Astrocyte of the hippocampus (primary cell): Measurements from ENCODE around the gene MUS81.

Experiments
- DNase-seq: peaks from one replicate; pipeline ENCODE4 v3.0.0; 2011; ENCODE audit warnings: low read depth, low spot score

The MUS81 gene

GRCh38 chr11:65847746-65848145, 12.5 kb upstream of the MUS81 start:
- DNase-seq: no peak

GRCh38 chr11:65848693-65849092, 11.5 kb upstream of the MUS81 start:
- DNase-seq: peak; percentile 12

DNA sequence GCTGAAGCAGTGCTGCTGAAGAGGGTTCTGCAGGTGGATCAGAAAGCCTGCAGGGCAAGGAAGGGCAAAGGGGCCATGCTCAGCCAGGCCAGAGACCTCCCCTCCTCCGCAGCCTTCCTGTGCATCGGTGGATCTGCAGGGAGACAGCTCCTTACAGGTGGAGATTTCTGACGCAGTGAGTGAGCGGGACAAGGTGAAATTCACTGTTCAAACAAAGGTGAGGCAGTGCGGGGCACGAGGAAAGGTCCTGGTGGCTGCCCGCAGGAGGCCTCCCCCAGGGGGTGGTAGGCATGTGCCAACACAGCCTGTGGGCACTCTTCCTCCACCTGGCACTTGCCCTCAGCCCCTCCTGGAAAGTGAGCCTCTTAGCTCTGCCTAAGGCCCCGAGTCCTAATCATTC, 10.9 kb upstream of the MUS81 start:
- DNase-seq: no peak

DNA sequence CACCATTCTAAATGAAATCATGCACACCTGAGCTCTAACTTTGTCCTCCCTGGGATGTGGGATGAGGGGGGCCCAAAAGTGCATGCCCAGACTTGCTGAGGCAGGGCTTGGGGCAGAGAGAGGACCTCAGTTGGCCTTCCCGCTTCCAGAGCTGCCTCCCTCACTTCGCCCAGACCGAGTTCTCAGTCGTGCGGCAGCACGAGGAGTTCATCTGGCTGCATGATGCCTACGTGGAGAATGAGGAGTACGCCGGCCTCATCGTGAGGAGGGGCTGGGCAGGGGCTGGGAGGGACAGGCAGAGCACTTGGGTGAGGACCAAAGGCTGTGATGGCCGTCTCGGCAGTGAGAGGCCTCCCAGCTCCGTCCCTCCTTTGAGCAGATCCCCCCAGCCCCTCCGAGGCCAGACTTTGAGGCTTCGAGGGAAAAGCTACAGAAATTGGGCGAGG, 10.4 kb upstream of the MUS81 start:
- DNase-seq: peak; percentile 8

GRCh38 chr11:65850217-65851082, 9.8 kb upstream of the MUS81 start:
- DNase-seq: peak; percentile 5

DNA sequence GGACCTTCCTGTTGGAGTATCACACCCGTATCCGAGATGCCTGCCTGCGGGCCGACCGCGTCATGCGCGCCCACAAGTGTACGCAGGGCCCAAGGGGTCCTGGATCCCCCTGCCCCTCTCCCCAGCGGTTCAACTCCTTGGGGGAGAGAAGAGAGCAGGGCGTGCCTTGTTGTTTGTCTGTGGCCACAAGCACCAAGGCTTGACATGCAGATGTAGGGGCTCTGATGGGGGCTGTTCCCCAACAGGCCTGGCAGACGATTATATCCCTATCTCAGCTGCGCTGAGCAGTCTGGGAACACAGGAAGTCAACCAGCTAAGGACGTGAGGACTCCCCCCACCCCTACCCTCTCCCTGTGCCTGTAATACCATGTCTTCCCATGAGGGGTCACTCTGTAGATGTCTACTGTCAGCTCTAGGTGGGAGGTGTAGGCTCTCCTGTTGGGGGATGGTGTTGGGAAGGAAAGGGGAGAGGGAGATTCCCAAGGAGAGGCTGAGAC, 9.1 kb upstream of the MUS81 start:
- DNase-seq: peak; percentile 47

GRCh38 chr11:65851811-65852507, 8.3 kb upstream of the MUS81 start:
- peak; percentile 3 for DNase-seq

DNA sequence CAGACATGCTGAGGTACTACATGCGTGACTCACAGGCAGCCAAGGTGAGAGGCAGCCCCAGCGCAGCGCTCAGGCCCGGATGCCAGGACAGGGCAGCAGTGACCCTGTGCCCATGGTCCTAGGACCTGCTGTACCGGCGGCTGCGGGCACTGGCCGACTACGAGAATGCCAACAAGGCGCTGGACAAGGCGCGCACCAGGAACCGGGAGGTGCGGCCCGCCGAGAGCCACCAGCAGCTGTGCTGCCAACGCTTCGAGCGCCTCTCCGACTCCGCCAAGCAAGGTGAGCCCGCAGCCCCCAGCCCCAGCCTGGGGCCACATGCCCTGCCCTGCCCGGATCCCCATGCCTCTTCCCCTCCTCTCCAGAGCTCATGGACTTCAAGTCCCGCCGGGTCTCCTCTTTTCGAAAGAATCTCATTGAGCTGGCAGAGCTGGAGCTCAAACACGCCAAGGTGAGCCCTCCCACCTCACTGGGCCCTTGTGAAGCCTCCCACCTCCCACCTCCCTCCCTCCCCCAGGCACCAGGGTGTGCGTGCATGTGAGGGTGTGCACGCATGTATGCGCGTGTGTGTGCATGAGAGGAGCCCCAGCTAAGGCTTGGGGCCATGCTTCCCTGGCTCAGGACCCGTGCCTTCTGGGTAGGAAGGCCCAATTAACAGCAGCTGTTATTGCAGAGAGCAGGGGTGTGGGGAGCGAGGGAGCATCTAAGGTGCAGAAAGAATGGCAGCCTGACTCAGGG, 7.6 kb upstream of the MUS81 start:
- peak; percentile 4 for DNase-seq

DNA sequence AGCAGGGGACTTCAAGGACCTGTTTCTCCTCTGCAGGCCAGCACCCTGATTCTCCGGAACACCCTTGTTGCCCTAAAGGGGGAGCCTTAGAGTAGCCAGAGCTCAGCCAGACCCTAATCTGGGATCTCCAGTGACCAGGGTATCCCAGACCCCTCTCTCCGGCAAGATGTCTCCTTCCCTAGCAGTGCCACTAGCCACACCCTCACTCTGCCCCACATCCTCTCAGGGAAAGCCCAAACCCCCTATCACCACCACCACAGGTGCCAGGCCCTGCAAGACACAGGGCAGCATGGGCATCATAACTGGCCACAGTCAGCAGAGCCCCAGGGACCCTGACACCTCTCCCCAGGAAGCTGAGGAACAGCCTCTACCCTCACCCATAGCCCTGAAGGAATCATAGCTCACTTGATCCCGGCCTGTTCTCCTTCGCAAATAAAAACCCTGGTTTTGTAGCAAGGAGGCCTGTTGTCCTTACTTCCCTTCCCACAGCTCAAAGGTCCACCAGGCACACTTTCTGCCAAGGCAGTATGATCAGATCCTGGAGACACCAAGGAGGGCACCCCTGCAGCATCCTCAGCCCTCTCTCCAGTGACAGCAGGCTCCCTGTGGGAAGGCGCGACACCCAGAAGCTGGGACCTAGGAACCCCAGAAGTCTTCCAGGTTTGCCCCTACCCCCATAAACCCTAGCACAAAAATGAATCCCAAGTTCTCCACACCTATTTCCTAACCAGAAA, 6.8 kb upstream of the MUS81 start:
- DNase-seq: peak; percentile 2

GRCh38 chr11:65854161-65854592, 6.1 kb upstream of the MUS81 start:
- DNase-seq: no peak

DNA sequence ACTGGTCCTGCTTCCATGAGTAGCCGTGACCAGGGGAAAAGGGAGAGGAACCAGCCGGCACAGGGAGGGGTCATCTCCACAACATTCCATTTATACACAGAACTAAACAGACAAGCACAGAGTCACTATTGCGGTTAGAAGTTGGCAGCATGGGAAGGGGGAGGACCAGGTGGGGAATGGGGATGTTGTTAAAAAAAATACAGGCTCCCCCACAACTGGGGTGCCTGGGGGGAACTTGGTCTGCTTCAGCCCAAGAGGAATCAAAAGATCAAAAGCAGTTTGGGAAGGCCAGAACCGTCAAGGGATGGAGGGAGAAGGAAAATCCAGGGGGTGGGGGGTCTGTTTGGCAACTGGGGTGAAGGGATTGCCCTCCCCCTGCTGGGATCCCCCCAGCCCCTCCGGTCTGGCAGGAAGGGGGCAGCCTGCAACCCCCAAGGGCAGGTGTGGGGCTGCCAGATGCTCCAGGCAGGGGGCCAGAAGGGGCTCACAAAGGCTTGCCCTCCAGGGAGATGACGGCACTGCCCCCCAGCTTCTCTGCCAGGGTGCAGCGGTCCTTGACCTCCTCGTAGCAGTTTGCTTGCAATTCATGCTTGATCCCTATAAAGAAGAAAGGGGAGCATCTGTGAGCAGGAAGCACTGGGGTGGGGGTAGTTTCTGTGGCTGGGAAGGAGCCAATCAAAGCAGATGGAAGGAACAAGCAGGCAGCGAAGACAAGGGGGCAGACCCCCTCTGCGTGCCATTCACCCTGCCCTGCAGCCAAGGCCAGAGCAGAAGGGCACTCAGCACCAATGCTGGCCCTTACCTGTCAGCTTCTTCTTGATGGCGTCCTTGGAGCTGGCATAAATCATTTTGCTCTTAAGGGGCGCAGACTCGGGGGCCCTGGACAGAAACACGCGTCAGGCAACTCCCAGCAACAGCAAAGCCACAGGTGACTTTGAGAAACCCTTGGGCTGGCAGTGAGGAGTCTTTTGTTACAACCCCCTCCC, 5.1 kb upstream of the MUS81 start:
- DNase-seq: no peak

DNA sequence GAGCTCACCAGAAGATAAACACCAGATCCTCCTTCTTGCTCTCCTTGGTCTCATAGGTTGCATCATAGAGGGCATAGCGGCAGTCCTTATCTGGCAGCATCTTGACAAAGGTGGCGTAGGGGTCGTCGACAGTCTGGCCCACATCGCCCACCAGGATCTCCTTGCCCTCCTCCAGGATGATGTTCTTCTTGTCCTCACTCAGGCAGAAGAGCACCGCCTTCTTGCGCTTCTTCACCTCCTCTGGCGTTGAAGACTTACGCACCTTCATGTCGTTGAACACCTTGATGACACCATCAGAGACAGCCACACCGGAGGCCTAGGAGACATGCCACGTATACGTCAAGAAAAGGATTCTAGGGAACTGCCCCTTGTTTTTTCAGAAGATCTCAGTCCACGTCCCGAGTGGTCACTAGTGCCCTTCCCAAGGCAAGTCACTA, 4.3 kb upstream of the MUS81 start:
- peak; percentile 1 for DNase-seq

- DNase-seq: peak; percentile 83
These were observed 3.3 kb upstream of the MUS81 start for GRCh38 chr11:65856689-65857499.

DNA sequence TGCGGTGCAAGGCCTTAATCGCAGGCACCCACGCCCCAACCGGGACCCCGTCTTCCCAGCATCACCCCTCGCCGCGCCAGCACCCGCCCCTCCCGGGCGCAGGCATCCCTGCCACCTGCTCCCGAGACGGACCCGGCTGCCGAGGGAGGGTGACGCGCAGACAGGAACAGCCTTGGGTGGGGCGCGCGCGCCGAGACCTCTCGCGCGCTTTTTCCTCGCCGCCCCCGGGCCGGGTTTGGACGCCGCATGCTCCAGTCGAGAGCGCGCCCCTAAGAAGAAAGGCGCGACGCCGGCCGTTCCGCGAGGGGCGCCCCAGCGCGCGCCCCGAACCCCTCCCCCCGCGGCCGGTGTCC, 2.8 kb upstream of the MUS81 start:
- no peak for DNase-seq

DNA sequence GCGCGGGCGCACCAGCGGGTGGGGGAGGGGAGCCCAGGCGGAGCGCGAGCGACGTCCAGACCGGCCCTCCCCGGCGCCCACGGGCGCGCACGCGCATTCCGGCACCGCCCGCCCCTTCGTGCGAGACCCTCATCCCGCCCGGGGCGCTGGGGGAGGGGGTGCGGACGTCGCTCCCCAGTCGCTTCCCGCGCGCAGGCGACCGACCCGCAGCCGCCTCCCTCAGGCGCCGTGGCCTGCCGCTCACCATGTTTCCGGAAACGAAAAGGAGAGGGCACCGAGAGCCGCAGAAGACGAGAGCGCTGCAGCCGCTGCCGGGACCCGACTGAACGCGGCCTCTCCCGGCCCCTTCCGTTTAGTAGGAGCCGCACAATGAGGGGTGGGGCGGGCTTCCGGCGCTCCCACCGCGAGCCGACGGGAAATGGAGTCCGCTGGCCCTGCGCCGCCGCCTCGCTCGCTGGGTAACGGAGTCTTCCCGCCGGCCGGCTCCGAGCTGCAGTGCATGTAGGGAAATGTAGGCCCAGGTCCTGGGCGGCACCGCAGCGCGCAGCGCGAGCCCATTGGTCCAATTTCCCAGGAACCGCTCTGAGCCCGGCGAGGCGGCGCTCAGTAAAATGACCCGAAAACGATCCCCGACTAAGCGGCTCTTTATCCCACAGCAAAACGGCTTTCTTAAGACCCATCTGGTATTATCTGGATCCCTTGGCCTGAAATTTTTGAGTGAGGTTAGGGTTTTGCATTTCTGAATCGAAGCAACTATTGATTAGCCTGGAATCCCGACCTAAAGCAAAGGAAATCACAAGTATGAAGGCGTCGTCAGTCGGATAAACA, 2.2 kb upstream of the MUS81 start, which contains the start of gene CFL1:
Gene CFL1, minus strand, starts transcription at position 328 of the 828 bp plus-strand sequence. Its CDS starts 81 bp downstream, at position 247.
- DNase-seq: peak; percentile 100

DNA sequence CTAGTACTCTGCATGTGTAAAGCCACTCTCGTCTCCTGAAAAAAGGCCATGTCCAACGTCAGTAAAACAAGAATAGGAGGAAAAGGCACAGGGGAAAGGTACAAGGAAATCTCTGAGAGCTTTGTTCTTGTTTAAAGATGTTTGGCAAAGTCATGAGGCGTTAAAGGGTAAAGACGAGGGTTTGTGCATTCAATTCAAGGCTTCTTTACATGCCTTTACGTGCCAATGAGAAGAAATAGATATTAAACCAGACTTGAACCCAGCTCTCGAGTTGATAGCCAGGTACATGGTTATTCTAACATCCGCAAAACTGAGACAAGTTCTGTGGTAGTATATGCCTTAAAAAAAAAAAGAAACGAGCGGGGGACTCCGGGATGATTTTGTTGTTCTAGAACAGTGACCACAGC, 1.5 kb upstream of the MUS81 start:
- peak; percentile 43 for DNase-seq

- peak; percentile 100 for DNase-seq
These were observed 980 bp upstream of the MUS81 start for GRCh38 chr11:65859095-65859811.
